Activated naive CD4-positive, alpha-beta T cell treated with Interleukin-2 at 50 U/mL for 16 hours (primary cell): ENCODE results near the gene HS3ST1.
"Not testable (repeated sequence)": the region's sequence is repeated elsewhere in the genome, so short reads cannot be mapped to it uniquely, and the experiment has no call there.

ENCODE experiments used
- DNase-seq: peaks from one replicate; pipeline ENCODE4 v3.0.0-alpha.2; 2020

HS3ST1 gene

GRCh38 chr4:11397819-11398610 lies 30.7 kb downstream of the HS3ST1 start:
- DNase-seq: no peak

GRCh38 chr4:11397146-11397545 lies 31.5 kb downstream of the HS3ST1 start:
- no peak for DNase-seq

- no peak for DNase-seq
Measured at GRCh38 chr4:11393551-11393950, 35.1 kb downstream of the HS3ST1 start.

GRCh38 chr4:11384072-11384471 lies 44.6 kb downstream of the HS3ST1 start:
- not testable (repeated sequence) for DNase-seq

- no peak for DNase-seq
Measured at GRCh38 chr4:11376571-11376970, 52.1 kb downstream of the HS3ST1 start.

GRCh38 chr4:11376146-11376545 lies 52.5 kb downstream of the HS3ST1 start:
- no peak for DNase-seq

- DNase-seq: no peak
Measured at GRCh38 chr4:11368701-11369115, 60.0 kb downstream of the HS3ST1 start.

- no peak for DNase-seq
Measured at GRCh38 chr4:11367371-11367770, 61.3 kb downstream of the HS3ST1 start.

- no peak for DNase-seq
Measured at GRCh38 chr4:11366859-11367258, 61.8 kb downstream of the HS3ST1 start.

- DNase-seq: no peak
Measured at GRCh38 chr4:11365039-11365438, 63.7 kb downstream of the HS3ST1 start.

GRCh38 chr4:11359591-11359990 lies 69.1 kb downstream of the HS3ST1 start:
- no peak for DNase-seq

- DNase-seq: no peak
Measured at GRCh38 chr4:11355226-11355625, 73.5 kb downstream of the HS3ST1 start.

- no peak for DNase-seq
Measured at GRCh38 chr4:11354531-11354930, 74.2 kb downstream of the HS3ST1 start.

GRCh38 chr4:11348449-11349088 lies 80.1 kb downstream of the HS3ST1 start:
- DNase-seq: no peak

GRCh38 chr4:11344916-11345315 lies 83.8 kb downstream of the HS3ST1 start:
- no peak for DNase-seq

GRCh38 chr4:11343536-11343935 lies 85.2 kb downstream of the HS3ST1 start:
- DNase-seq: no peak
